MM.1S (cell line): Measurements from ENCODE around the gene CIRBP.

ENCODE experiments used
- DNase-seq: peaks from one replicate; pipeline ENCODE4 v3.0.0-alpha.2; 2015
- H2AFZ ChIP-seq: fragments of 300-600 bp; sonication (generic); 2 replicates; pipeline ENCODE4 v1.6.0; 2016; ENCODE audit warnings: antibody characterized with exemption, low read length
- H3F3A ChIP-seq: fragments of 300-600 bp; sonication (generic); 2 replicates; pipeline ENCODE4 v1.6.1; 2016; ENCODE audit warnings: mild to moderate bottlenecking, antibody characterized with exemption, low read length, moderate library complexity, mixed read lengths; ENCODE audit not compliant: insufficient read depth
- H3K27ac ChIP-seq: fragments of 300-600 bp; sonication (generic); 2 replicates; pipeline ENCODE4 v1.5.1; 2016; ENCODE audit warnings: mild to moderate bottlenecking, low read length
- H3K27me3 ChIP-seq: fragments of 300-600 bp; sonication (generic); replicated peaks from 2 replicates; pipeline ENCODE4 v1.6.0; 2016; ENCODE audit warnings: low read length; ENCODE audit not compliant: insufficient read depth
- H3K36me3 ChIP-seq: fragments of 300-600 bp; sonication (generic); replicated peaks from 2 replicates; pipeline ENCODE4 v1.6.1; 2016; ENCODE audit warnings: mild to moderate bottlenecking, low read length, mixed read lengths; ENCODE audit not compliant: insufficient read depth
- H3K4me1 ChIP-seq: fragments of 300-600 bp; sonication (generic); 2 replicates; pipeline ENCODE4 v1.6.1; 2016; ENCODE audit warnings: low read length, mixed read lengths
- H3K4me2 ChIP-seq: fragments of 300-600 bp; sonication (generic); 2 replicates; pipeline ENCODE4 v1.6.0; 2016; ENCODE audit warnings: low read depth, low read length
- H3K4me3 ChIP-seq: fragments of 300-600 bp; sonication (generic); 2 replicates; pipeline ENCODE4 v1.5.1; 2016; ENCODE audit warnings: low read length, mixed read lengths
- H3K79me2 ChIP-seq: fragments of 300-600 bp; sonication (generic); 2 replicates; pipeline ENCODE4 v1.6.1; 2016; ENCODE audit warnings: mixed run types, low read length, mixed read lengths
- H3K9ac ChIP-seq: fragments of 300-600 bp; sonication (generic); 2 replicates; pipeline ENCODE4 v1.6.1; 2016; ENCODE audit warnings: low read length, mixed read lengths
- H3K9me2 ChIP-seq: fragments of 300-600 bp; sonication (generic); replicated peaks from 2 replicates; pipeline ENCODE4 v1.6.1; 2016; ENCODE audit warnings: mild to moderate bottlenecking, low read length, mixed read lengths; ENCODE audit not compliant: insufficient read depth
- H3K9me3 ChIP-seq: fragments of 300-600 bp; sonication (generic); replicated peaks from 2 replicates; pipeline ENCODE4 v1.6.1; 2016; ENCODE audit warnings: mild to moderate bottlenecking, low read length, mixed read lengths; ENCODE audit not compliant: insufficient read depth
- H4K20me1 ChIP-seq: fragments of 300-600 bp; sonication (generic); 2 replicates; pipeline ENCODE4 v1.6.1; 2016; ENCODE audit warnings: mild to moderate bottlenecking, low read length, moderate library complexity, mixed read lengths; ENCODE audit not compliant: insufficient read depth
- EZH2 ChIP-seq: fragments of 300-600 bp; sonication (generic); optimal IDR thresholded peaks from 2 replicates; pipeline ENCODE3; 2017; ENCODE audit warnings: low read depth, mild to moderate bottlenecking, antibody characterized with exemption, low read length, mixed read lengths
- EZH2phosphoT487 ChIP-seq: fragments of 300-600 bp; sonication (generic); IDR thresholded peaks from 2 replicates; pipeline ENCODE4 v1.6.1; 2018; ENCODE audit warnings: antibody characterized with exemption, low read length
- TF ChIP-seq, protein P1 (sequence below): fragments of 300-600 bp; sonication (generic); IDR thresholded peaks from 2 replicates; pipeline ENCODE4 v1.5.1; 2016; ENCODE audit warnings: antibody characterized with exemption, low read length, mixed read lengths

CIRBP gene

DNA sequence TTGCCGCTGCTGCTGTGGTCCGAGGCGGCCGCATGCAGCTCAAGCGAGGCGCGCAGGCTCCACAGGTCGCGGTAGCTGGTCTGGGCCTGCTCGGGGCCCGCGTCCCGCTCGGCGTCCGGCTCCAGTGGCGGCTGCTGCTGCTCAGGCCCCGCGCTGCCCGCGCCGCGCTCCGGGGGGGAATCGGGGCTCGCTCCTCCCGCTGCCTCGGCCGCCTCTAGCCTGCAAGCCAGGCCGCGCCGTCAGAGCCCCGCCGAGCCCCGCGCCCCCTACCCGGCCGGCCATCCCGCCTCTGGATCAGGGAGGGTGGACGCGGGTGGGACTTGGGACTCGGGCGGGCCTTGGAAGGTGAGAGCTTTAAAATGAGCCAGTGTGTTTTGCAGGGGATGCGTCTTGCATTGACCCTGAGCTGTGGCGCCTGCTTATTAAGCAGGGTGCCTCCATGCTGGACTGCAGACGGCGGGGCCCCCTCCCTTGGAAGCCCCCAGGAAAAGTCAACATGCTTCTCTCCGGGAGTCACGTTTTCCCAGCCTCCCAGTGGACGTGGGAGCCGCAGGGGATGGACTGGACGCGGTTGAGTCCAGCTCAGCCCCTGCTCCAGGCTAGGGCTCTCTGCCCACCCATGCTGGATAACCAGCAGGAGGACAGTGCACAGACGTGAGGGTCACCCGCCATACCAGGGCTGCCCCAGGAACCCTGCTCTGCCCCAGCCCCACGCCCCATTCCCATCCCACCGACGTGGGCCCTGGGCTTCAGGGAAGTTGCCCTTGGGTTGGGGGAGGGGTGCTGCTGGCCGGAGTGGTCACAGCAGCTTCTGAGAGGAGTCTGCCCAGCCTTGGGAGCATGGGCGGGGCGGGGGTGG is 39.0 kb upstream of the CIRBP start:
- TF ChIP-seq EZH2 (no peak), EZH2phosphoT487 (no peak)
- TF ChIP-seq, protein P1, sequence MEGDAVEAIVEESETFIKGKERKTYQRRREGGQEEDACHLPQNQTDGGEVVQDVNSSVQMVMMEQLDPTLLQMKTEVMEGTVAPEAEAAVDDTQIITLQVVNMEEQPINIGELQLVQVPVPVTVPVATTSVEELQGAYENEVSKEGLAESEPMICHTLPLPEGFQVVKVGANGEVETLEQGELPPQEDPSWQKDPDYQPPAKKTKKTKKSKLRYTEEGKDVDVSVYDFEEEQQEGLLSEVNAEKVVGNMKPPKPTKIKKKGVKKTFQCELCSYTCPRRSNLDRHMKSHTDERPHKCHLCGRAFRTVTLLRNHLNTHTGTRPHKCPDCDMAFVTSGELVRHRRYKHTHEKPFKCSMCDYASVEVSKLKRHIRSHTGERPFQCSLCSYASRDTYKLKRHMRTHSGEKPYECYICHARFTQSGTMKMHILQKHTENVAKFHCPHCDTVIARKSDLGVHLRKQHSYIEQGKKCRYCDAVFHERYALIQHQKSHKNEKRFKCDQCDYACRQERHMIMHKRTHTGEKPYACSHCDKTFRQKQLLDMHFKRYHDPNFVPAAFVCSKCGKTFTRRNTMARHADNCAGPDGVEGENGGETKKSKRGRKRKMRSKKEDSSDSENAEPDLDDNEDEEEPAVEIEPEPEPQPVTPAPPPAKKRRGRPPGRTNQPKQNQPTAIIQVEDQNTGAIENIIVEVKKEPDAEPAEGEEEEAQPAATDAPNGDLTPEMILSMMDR: no peak
- no peak overlapping the region for H3K4me2 ChIP-seq
- no peaks in the 10 kb centered on the region for H3K9me3 ChIP-seq
- no peaks in the 10 kb centered on the region for H3K9me2 ChIP-seq
- no peak overlapping the region for H3K9ac ChIP-seq
- H3K36me3 ChIP-seq: no peaks in the 10 kb centered on the region
- H3K27ac ChIP-seq: no peak overlapping the region
- H3K79me2 ChIP-seq: no peaks in the 10 kb centered on the region
- H3K4me3 ChIP-seq: no peak overlapping the region
- no peak for DNase-seq
- H3F3A ChIP-seq: no peaks in the 10 kb centered on the region
- no peaks in the 10 kb centered on the region for H3K4me1 ChIP-seq
- no peak overlapping the region for H2AFZ ChIP-seq
- H3K27me3 ChIP-seq: peaks cover 37% of the 10 kb centered on the region
- H4K20me1 ChIP-seq: no peaks in the 10 kb centered on the region

DNA sequence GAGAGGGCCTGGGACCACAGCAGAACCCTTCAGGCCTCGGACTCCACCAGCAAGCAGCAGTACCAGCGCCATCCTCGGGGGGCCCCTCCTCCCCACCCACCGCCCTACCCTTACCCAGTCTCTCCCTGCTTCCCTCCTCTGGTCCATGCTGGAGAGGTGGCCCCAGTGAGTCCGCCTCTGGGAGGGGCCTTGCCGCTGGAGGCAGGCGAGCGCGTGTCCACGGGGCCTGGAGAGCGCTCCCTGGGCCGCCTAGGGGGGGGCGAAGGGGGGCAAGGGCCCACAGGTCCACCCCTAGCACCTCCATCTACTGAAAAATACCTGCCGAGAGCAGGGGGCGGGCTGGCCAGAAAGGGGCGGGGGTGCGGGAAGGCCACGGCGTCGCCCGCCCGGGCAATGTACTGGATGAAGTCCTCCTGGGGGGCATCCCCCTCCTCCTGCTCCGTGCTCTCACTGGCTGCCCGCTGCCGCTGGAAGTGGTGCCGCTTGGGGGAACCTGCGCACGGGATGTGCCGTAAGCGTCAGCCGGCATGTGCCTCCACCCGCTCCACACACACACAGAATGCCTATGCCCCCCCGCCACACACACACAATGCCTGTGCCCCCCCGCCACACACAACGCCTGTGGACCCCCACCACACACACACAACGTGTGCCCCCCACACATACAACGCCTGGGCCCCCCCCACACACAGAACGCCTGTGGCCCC is 38.2 kb upstream of the CIRBP start:
- Histone ChIP-seq H4K20me1 (no peaks in the 10 kb centered on the region), H3K36me3 (no peaks in the 10 kb centered on the region)

DNA sequence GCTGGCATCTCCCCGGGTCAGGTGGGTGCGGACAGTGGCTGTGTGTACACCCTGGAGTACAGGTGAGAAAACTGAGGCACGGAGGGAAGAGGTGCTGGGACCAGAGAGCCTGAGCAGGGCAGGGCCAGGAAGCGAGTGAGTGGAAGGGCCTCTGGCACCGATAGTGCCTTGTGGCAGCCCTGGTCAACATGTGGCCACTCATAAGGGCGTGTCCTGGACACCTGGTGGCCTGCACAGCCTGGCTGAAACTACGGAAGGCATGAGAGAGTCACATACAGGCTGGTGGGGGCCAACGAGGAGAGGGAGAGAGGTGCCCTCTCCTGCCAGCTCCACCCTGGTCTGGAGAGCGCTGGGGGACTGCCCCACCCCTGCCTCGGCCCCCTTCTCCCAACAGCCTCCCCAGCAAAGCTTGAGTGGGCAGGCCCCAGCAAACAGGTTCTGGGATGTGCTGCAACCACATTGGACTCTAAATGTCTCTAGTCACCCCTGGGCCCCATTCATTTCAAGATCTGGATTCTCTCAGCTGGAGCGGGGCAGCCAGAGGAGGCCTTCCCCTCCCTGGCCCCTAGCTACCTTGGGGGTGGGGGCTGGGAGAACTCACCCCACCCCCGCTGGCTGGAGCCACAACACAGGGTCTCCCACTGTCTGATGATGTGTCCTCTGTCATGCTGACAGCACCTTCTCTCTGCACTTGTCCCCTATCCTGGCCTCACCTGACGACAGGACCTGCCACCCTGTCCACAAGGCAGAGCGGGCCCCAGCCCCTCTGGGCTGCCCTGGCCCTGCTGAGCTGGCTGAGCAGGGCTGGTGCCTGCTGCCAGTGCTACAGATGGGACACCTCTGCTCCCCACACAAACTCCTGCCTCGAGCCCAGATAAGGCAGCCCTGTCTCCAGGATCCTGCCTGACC is 37.1 kb upstream of the CIRBP start:
- Histone ChIP-seq H3K27me3 (peaks cover 53% of the 10 kb centered on the region), H2AFZ (no peak overlapping the region), H3K36me3 (no peaks in the 10 kb centered on the region), H3K79me2 (no peaks in the 10 kb centered on the region), H3K9me2 (no peaks in the 10 kb centered on the region), H3K27ac (no peak overlapping the region), H3K4me2 (no peak overlapping the region), H4K20me1 (no peaks in the 10 kb centered on the region), H3K9me3 (no peaks in the 10 kb centered on the region), H3K9ac (no peak overlapping the region), H3F3A (no peaks in the 10 kb centered on the region), H3K4me1 (no peaks in the 10 kb centered on the region), H3K4me3 (no peak overlapping the region)
- no peak for DNase-seq
- TF ChIP-seq EZH2 (no peak), EZH2phosphoT487 (no peak)
- TF ChIP-seq, protein P1: no peak

More for the DNA sequence above, 38.2 kb upstream of the CIRBP start:
- H3K9me2 ChIP-seq: no peaks in the 10 kb centered on the region
- no peak overlapping the region for H3K9ac ChIP-seq
- H3F3A ChIP-seq: no peaks in the 10 kb centered on the region
- no peaks in the 10 kb centered on the region for H3K4me1 ChIP-seq
- no peak overlapping the region for H3K4me3 ChIP-seq
- H2AFZ ChIP-seq: no peak overlapping the region
- peaks cover 44% of the 10 kb centered on the region for H3K27me3 ChIP-seq
- no peak for DNase-seq
- no peaks in the 10 kb centered on the region for H3K79me2 ChIP-seq
- H3K27ac ChIP-seq: no peak overlapping the region
- no peaks in the 10 kb centered on the region for H3K9me3 ChIP-seq
- TF ChIP-seq EZH2phosphoT487: no peak
- no peak overlapping the region for H3K4me2 ChIP-seq
